Activated CD4-positive, alpha-beta T cell treated with anti-CD3 and anti-CD28 coated beads, Interleukin-2, amount 50 U/mL, for 24 hours (primary cell): Measurements from ENCODE around the gene PPWD1.

Source experiments
- DNase-seq, 2 donors: peaks; one replicate each; pipeline ENCODE4 v3.0.0-alpha.2; 2020; ENCODE audit warnings: low read depth in 1 of 2, low spot score in 1 of 2

PPWD1 gene

GRCh38 chr5:65623482-65623881 lies 60.4 kb downstream of the PPWD1 start:
- no peak for DNase-seq

- DNase-seq = peak; percentile 72 to 91
Measured at GRCh38 chr5:65624025-65624570, 61.0 kb downstream of the PPWD1 start, which contains the start of gene TRIM23. TSS of gene TRIM23 (minus strand) at chr5:65624333. CDS start at chr5:65624274, 59 bp downstream.

- peak; percentile 62 to 84 for DNase-seq
Measured at GRCh38 chr5:65624571-65625555, 61.8 kb downstream of the PPWD1 start, which contains the start of the genes SHLD3 and TRAPPC13. TSS of gene SHLD3 (plus strand) at chr5:65625027. CDS start at chr5:65629588, 4,561 bp downstream. TSS of gene TRAPPC13 (plus strand) at chr5:65625027. CDS start at chr5:65625061, 34 bp downstream.

GRCh38 chr5:65625743-65626142 lies 62.6 kb downstream of the PPWD1 start:
- DNase-seq = no peak

- no peak for DNase-seq
Measured at GRCh38 chr5:65630981-65631380, 67.9 kb downstream of the PPWD1 start.
